H1 (cell line): ENCODE measurements around the gene OR2T35. TPM values are rescaled to one million over a fixed set of nuclear protein-coding genes. Genes with fewer than 3 reads are reported as not detected.

Experiments used
- GTF2F1 ChIP-seq: IDR thresholded peaks from 2 replicates; pipeline ENCODE4 v1.6.1; 2012; ENCODE audit warnings: low read depth, low read length, improper control_type of control experiment, borderline replicate concordance
- KDM1A ChIP-seq: fragments of 200-600, 300-600 bp; sonication (generic); IDR thresholded peaks from 2 replicates; pipeline ENCODE4 v1.7.1; 2016; ENCODE audit warnings: mild to moderate bottlenecking, low read length, borderline replicate concordance
- POU5F1 ChIP-seq: IDR thresholded peaks from 2 replicates; pipeline ENCODE4 v1.6.1; 2011; ENCODE audit warnings: low read depth, mild to moderate bottlenecking, low read length, moderate library complexity
- RFX5 ChIP-seq: IDR thresholded peaks from 2 replicates; pipeline ENCODE4 v1.6.1; 2011; ENCODE audit warnings: low read depth, low read length, improper control_type of control experiment, borderline replicate concordance
- RNF2 ChIP-seq: fragments of 200-900, 300-1000 bp; sonication (generic); IDR thresholded peaks from 2 replicates; pipeline ENCODE4 v1.7.1; 2016; ENCODE audit warnings: borderline replicate concordance, low read depth, mild to moderate bottlenecking, antibody characterized with exemption, low read length; ENCODE audit not compliant: poor library complexity, severe bottlenecking; ENCODE audit errors: missing control alignments
- SP1 ChIP-seq: IDR thresholded peaks from 2 replicates; pipeline ENCODE4 v1.6.1; 2011; ENCODE audit warnings: low read depth, low read length
- SP4 ChIP-seq: IDR thresholded peaks from 2 replicates; pipeline ENCODE4 v1.6.1; 2012; ENCODE audit warnings: low read length, inconsistent platforms
- TEAD4 ChIP-seq: IDR thresholded peaks from 2 replicates; pipeline ENCODE4 v1.6.1; 2012; ENCODE audit warnings: low read depth, low read length, inconsistent platforms, mixed read lengths
- ZNF274 ChIP-seq: IDR thresholded peaks from 2 replicates; pipeline ENCODE4 v1.7.0; 2012; ENCODE audit warnings: low read length, borderline replicate concordance; ENCODE audit errors: extremely low read depth
- polyA plus RNA-seq, 7 experiments: library from polyadenylated mRNA; depleted of rRNA in 3 of 7; stranded (reverse) in 5 of 7; unstranded in 2 of 7; fragments of >200 nt in 5 of 7; fragments of 200-250 nt in 2 of 7; gene quantifications; 1 replicate in 5 of 7; 2 replicates in 1 of 7; 4 replicates in 1 of 7; pipeline versions ENCODE4 v1.2.1 to v1.2.3, GENCODE V29; 2011 to 2013; ENCODE audit warnings: missing spikeins in 2 of 7, mixed read lengths in 2 of 7
- total RNA-seq: library from RNA; stranded (reverse); fragmentation: NEBNext Ultra II Directional; extraction: Animal tissue kit (Norgen Biotek cat#: 25700); gene quantifications from 2 replicates; pipeline ENCODE4 v1.2.1, GENCODE V29; 2021

OR2T35 gene
- total and polyA plus RNA-seq, 2 of the 8 experiments (the other 6 are each of a cell fraction or from before 2014, with no cell fraction given): not detected

GRCh38 chr1:248596615-248597014 is 48.5 kb downstream of the OR2T35 start (continued):
- TF ChIP-seq ZNF274: no peak
- no peak for TF ChIP-seq GTF2F1
- no peak for TF ChIP-seq SP1
- no peak for TF ChIP-seq KDM1A
- no peak for TF ChIP-seq SP4
- no peak for TF ChIP-seq RNF2
- no peak for TF ChIP-seq TEAD4
- TF ChIP-seq POU5F1: no peak
- no peak for TF ChIP-seq RFX5
